OCI-LY3 (cell line): ENCODE results near the gene CCDC177.

Source experiments
- H2AFZ ChIP-seq: fragments of 200-600, 300-600 bp; shearing (Covaris generic); 2 replicates; pipeline ENCODE4 v1.6.0; 2014; ENCODE audit warnings: antibody characterized with exemption, low read depth, low read length
- H3K27ac ChIP-seq: fragments of 200-600, 300-600 bp; sonication (generic); 2 replicates; pipeline ENCODE4 v1.5.1; 2014; ENCODE audit warnings: mild to moderate bottlenecking, low read length, moderate library complexity, mixed read lengths
- H3K27me3 ChIP-seq: fragments of 200-600, 300-600 bp; sonication (generic); 2 replicates; pipeline ENCODE4 v1.6.1; 2014; ENCODE audit warnings: low read depth, low read length, mixed read lengths
- H3K36me3 ChIP-seq: fragments of 200-600, 300-600 bp; sonication (generic); replicated peaks from 2 replicates; pipeline ENCODE3; 2014; ENCODE audit warnings: low read depth, low read length, mixed read lengths
- H3K4me1 ChIP-seq: fragments of 300-600, 200-600 bp; sonication (generic); 2 replicates; pipeline ENCODE4 v1.6.1; 2014; ENCODE audit warnings: low read length, mixed read lengths
- H3K4me2 ChIP-seq: fragments of 200-600, 300-600 bp; sonication (generic); 2 replicates; pipeline ENCODE4 v1.6.1; 2014; ENCODE audit warnings: low read length, mixed read lengths
- H3K4me3 ChIP-seq: fragments of 300-600, 200-600 bp; sonication (generic); 2 replicates; pipeline ENCODE4 v1.5.1; 2014; ENCODE audit warnings: antibody characterized with exemption, mild to moderate bottlenecking, low read length, moderate library complexity
- H3K79me2 ChIP-seq: fragments of 300-600, 200-600 bp; shearing (Covaris generic); 2 replicates; pipeline ENCODE4 v1.6.1; 2014; ENCODE audit warnings: mild to moderate bottlenecking, low read length, mixed read lengths
- H3K9ac ChIP-seq: fragments of 300-600, 200-600 bp; shearing (Covaris generic); 2 replicates; pipeline ENCODE4 v1.6.0; 2014; ENCODE audit warnings: mild to moderate bottlenecking, low read length, moderate library complexity
- H3K9me3 ChIP-seq: fragments of 200-600, 300-600 bp; shearing (Covaris generic); 2 replicates; pipeline ENCODE4 v1.6.1; 2014; ENCODE audit warnings: low read length, mixed read lengths; ENCODE audit not compliant: insufficient read depth
- H4K20me1 ChIP-seq: fragments of 200-600, 300-600 bp; sonication (generic); 2 replicates; pipeline ENCODE4 v1.6.1; 2016; ENCODE audit warnings: low read length, mixed read lengths; ENCODE audit not compliant: insufficient read depth
- CTCF ChIP-seq: fragments of 200-600, 300-600 bp; sonication (generic); IDR thresholded peaks from 2 replicates; pipeline ENCODE4 v1.5.1; 2014; ENCODE audit warnings: antibody characterized with exemption, low read length, low read depth
- EZH2phosphoT487 ChIP-seq: fragments of 200-600 bp; shearing (Covaris generic); IDR thresholded peaks from 2 replicates; pipeline ENCODE4 v1.6.1; 2018; ENCODE audit warnings: antibody characterized with exemption, mixed run types, low read depth

Gene CCDC177

GRCh38 chr14:69536971-69537370, 37.7 kb downstream of the CCDC177 start:
- no peak overlapping the region for H3K27ac ChIP-seq
- no peaks in the 10 kb centered on the region for H3K79me2 ChIP-seq
- no peaks in the 10 kb centered on the region for H3K9me3 ChIP-seq
- TF ChIP-seq CTCF (no peak), EZH2phosphoT487 (no peak)
- H3K4me1 ChIP-seq = peaks cover 13% of the 10 kb centered on the region
- H3K36me3 ChIP-seq = no peaks in the 10 kb centered on the region
- H3K9ac ChIP-seq = no peak overlapping the region
- peaks cover 22% of the 10 kb centered on the region for H3K27me3 ChIP-seq
- H2AFZ ChIP-seq = no peak overlapping the region
- no peak overlapping the region for H3K4me2 ChIP-seq
- H4K20me1 ChIP-seq = no peaks in the 10 kb centered on the region
- H3K4me3 ChIP-seq = no peak overlapping the region

- Histone ChIP-seq H2AFZ (no peak overlapping the region), H3K4me1 (peaks cover 4% of the 10 kb centered on the region), H3K36me3 (no peaks in the 10 kb centered on the region), H4K20me1 (no peaks in the 10 kb centered on the region), H3K27me3 (peaks cover 23% of the 10 kb centered on the region), H3K9me3 (no peaks in the 10 kb centered on the region), H3K79me2 (no peaks in the 10 kb centered on the region), H3K4me3 (no peak overlapping the region), H3K9ac (no peak overlapping the region), H3K27ac (no peak overlapping the region), H3K4me2 (no peak overlapping the region; the same call in 1 of the 2 replicates)
- TF ChIP-seq EZH2phosphoT487 = no peak
- peak; percentile 70 for TF ChIP-seq CTCF
These were observed 39.3 kb downstream of the CCDC177 start for GRCh38 chr14:69535230-69535848.

- no peaks in the 10 kb centered on the region for H3K4me1 ChIP-seq
- H3K27ac ChIP-seq = no peak overlapping the region
- no peaks in the 10 kb centered on the region for H3K36me3 ChIP-seq
- H3K9me3 ChIP-seq = no peaks in the 10 kb centered on the region
- H2AFZ ChIP-seq = no peak overlapping the region
- no peak overlapping the region for H3K4me3 ChIP-seq
- H3K79me2 ChIP-seq = no peaks in the 10 kb centered on the region
- peaks cover 19% of the 10 kb centered on the region for H3K27me3 ChIP-seq
- no peak overlapping the region for H3K4me2 ChIP-seq
- no peak overlapping the region for H3K9ac ChIP-seq
- H4K20me1 ChIP-seq = no peaks in the 10 kb centered on the region
- TF ChIP-seq CTCF (no peak), EZH2phosphoT487 (no peak)
These were observed 41.9 kb downstream of the CCDC177 start for GRCh38 chr14:69532561-69533340.

- no peak overlapping the region for H3K27ac ChIP-seq
- no peak overlapping the region for H3K4me2 ChIP-seq
- no peaks in the 10 kb centered on the region for H3K79me2 ChIP-seq
- no peak for TF ChIP-seq EZH2phosphoT487
- H2AFZ ChIP-seq = no peak overlapping the region
- no peak overlapping the region for H3K4me3 ChIP-seq
- no peaks in the 10 kb centered on the region for H4K20me1 ChIP-seq
- H3K9ac ChIP-seq = no peak overlapping the region
- H3K9me3 ChIP-seq = no peaks in the 10 kb centered on the region
- H3K27me3 ChIP-seq = peaks cover 19% of the 10 kb centered on the region
- no peaks in the 10 kb centered on the region for H3K4me1 ChIP-seq
- no peaks in the 10 kb centered on the region for H3K36me3 ChIP-seq
These were observed 43.5 kb downstream of the CCDC177 start for GRCh38 chr14:69531135-69531534.
